Inflammatory macrophage treated with lipopolysaccharide for 1 hour (primary cell): ENCODE results near the gene TPR.
"Not testable (repeated sequence)": the region's sequence is repeated elsewhere in the genome, so short reads cannot be mapped to it uniquely, and the experiment has no call there.

Source experiments
- DNase-seq, 2 donors: peaks; one replicate each; pipeline ENCODE4 v3.0.0-alpha.2; 2020 to 2022

The TPR gene

DNA sequence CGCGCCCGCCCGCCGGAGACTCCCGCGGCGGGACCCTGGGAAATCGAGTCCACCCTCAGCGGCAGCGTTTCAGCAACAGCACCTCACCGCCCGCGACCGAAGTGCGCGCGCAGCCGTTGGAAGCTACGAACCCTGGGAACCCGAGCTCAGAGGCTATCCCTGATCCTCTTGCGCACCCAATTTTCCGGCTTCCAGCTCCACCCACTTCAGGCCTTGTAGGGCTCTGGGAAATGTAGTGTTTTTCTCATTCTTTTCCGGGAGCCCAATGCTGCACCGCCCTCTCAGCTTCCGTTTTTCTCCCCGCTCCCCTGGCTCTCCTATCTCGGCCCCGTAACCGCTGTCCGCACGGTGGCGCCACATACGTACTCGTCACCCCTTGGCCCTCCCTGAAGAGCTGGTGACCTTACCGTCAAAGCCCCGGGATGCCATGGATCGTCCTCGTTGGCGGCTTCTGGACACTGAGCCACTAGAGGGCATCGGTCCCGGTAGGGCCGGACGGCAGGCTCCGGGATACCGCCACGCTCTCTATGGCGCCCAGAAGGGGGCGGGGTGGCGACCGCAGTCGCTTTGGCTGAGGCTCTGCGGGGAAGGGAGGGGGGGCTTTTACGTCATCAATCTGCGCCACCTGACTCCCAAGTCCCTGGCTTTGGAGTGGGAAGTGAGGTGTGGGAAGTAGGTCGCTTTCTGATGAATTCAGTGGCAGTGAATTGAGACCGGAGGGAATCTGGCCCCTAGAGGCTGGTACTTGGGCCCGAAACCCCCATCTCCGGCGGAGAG, at the start of gene TPR, which contains the start of gene ODR4:
TPR (minus strand) TSS at position 102 of the 777 bp plus-strand sequence. CDS start 225 bp downstream, outside the sequence.
ODR4 (plus strand) TSS at position 687 of the 777 bp plus-strand sequence. CDS start 3,948 bp downstream, outside the sequence.
- peak; percentile 98 to 100 for DNase-seq

DNA sequence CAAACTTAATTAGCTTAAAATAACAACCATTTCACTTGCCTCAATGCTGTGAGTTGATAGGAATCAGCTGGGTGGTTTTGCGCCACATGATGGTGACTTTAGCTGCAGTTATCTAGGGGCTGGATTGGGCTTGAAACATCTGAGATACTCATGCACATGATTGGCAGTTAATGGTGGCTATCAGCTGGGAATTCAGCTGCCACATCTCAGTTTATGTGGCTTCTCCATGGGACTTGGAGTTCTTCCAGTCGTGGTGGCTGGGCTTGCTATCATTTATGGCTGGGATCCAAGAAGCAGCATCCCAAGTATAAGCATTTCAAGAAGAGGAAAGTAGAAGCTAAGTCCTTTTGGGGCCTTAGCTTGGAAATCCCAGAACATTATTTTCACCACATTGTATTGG, 49.5 kb upstream of the TPR start:
- DNase-seq = no peak

DNA sequence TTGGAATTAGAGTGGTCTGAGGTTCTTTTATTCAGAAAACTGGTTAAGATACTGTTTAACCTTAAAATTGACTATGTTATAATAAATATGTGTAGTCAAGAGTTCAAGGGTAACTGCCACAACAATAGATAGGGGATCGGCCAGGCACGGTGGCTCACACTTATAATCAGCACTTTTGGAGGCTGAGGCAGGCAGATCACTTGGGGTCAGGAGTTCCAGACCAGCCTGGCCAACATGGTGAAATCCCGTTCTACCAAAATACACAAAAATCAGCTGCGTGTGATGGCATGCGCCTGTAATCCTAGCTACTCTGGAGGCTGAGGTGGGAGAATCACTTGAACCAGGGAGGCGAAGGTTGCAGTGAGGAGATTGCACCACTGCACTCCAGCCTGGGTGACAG, 46.4 kb upstream of the TPR start:
- no peak for DNase-seq

DNA sequence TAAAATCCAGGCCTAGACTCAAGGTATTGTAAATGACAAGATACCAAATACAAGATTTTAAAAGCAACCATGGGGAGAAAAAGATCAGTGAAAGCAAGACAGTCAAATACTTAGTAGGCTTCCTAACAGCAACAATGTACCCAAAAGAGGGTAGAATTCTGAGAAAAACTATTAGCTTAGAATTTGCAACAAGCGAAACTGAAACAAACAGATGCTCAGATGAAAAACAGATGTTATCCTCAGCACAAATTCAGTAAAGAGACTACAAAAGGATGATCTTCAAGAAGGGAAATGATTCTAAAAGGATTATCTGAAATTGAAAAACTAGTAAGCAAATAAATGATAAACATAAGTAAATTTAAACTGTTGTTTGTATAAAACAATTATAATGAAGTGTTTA, 45.9 kb upstream of the TPR start:
- DNase-seq = no peak

DNA sequence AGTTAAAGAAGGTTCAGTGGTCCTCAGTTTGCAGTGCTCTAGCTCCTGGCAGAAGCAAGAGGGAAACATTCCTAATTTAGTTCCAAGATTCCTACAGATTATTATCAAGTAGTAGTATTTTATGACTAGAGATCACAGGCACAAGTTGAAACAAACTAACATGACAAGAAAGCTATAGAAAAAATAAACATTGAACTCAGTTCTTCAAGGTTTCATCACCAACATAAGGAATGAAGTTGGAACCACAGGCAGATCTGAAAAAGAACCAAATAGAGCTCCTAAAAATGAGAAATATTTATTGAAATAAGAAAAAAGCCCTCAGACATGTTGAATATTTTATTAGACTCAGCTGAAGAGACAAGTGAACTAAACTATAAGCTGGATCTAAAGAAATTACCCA, 45.3 kb upstream of the TPR start:
- no peak for DNase-seq

DNA sequence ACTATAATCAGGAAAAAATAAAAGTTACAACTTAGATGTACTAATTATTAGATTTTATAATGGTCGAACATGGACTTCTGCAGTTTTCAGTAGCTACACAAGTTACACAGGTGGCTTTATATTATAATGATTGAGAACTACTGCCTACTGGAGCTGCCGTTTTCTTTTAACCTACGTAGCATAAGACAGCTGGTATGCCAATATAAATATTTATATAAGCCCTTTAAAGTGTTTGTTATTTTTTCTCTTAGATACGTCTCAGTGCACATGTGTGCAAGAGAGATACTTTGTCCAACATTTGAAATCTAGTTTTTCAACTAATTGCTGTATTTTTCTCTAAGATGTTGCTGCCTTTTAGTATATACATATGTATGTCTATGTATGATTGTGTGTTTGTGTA, 43.5 kb upstream of the TPR start:
- DNase-seq = no peak

DNA sequence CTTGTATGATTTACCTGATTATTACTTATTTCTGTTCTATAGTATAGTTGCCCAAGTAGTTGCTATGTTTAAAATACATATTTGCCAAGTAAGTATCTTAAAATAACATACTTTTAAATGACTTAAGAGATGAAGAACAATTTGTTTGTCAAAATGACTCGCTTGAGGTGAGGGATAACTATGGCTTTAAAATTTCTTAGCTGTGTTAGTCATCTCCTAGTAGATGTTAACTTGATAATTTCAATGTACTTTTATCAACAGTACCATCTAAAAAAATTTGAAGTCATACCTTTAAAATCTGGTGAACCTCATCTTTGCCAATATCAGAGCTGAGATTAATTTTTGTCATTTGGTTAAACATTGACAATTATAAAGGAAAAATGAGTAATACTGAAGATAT, 38.3 kb upstream of the TPR start:
- no peak for DNase-seq

DNA sequence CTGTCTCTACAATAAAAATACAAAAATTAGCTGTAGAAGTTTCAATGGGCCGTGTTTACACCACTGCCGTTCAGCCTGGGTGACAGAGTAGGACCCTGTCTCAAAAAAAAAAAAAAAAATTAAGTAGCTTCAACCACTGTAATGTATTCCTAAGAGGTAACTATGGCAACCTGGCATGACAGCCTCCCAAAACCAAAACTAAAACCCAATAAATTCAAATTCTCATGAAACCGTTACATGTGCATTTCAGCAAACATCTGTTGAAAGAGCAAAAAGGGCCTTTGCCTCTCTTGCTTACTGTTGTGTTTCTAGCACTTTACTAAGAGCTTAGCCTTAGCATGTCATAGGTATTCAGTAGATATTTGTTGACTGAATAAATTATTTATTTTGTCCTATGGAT, 34.0 kb upstream of the TPR start:
- no peak for DNase-seq

DNA sequence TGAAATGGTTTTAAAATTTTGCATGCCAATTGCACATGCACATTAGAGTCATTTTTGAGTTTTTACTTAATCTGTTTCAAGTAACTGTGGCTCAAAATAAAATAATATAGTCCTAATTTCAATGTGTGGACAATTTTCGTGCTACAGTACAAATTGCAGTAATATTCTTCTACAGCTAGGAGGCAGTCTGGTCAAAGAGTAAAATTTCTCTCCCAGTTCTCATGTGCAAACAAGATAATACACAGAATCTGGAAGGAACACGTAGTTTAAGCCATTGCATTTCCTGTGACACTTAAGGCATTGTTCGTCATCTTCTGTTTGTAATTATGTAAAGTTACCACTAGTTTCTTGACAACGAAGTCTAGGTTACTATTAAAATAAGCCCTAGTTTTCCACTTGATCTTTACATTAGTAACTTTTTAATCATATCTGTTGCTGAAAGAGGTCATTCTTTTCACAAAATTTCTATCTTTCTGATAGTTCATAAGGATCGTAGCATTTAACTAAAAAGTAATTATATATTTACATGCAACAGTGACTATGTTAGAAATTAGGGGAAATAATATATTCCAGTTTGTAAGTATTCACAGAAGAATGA, 29.5 kb upstream of the TPR start:
- peak; percentile 50 to 75 for DNase-seq

DNA sequence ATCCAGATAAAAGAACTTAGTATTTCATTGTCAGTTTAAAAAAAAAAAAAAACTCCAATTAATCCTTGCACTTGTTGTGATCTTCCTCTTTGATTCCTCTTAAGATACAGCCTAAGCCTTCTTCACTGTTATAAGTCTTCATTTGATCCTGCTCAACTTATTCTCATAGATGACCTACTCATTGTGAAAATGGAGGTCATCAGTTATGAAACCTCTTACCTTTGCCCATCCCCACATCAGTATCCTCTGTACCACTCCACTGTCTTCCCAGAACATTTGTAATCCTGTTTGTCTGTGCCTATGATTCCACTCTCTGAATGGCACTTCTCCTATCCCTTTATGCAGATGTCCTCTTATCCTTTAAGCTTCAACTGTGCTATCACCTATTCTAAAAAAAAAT, 28.6 kb upstream of the TPR start:
- DNase-seq = no peak

DNA sequence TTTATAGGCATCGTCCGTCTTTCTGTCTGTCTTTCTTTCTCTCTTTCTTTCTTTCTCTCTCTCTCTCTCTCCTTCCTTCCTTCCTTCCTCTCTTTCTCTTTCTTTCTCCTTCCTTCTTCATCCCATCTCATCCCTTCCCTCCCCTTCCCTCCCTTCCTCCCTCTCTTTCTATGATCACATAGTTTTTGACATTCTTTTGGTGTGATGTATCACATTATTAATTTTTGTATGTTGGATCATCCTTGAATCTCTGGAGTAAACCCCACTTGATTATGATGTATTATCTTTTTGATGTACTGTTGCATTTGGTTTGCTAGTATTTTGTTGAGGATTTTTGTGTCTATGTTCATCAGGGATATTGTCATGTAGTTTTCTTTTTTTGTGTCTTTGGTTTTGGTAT, 26.4 kb upstream of the TPR start:
- not testable (repeated sequence) for DNase-seq

DNA sequence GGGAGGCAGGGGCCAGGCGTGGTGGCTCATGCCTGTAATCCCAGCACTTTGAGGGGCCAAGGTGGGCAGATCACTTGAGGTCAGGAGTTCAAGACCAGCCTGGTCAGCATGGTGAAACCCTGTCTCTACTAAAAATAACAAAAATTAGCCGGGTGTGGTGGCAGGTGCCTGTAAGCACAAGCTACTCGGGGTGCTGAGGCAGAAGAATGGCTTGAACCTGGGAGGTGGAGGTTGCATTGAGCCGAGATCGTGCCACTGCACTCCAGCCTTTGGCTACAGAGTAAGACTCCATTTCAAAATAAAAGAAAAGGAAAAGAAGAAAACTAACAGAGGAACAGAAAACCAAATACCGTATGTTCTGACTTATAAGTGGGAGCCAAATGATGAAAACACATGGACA, 17.7 kb upstream of the TPR start:
- not testable (repeated sequence) for DNase-seq

DNA sequence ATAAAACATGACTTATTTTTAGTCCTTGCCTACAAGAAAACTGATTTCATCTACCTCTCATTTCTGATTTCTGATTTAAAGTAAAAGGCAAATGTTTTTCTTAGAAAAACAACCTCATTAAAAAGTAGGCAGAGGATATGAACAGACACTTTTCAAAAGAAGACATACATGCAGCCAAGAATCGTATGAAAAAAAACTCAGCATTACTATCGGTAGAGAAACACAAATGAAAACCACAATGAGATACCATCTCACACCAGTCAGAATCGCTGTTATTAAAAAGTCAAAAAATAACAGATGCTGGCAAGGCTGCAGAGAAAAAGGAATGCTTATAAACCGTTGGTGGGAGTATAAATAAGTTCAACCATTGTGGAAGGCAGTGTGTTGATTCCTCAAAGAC, 16.8 kb upstream of the TPR start:
- DNase-seq = no peak

DNA sequence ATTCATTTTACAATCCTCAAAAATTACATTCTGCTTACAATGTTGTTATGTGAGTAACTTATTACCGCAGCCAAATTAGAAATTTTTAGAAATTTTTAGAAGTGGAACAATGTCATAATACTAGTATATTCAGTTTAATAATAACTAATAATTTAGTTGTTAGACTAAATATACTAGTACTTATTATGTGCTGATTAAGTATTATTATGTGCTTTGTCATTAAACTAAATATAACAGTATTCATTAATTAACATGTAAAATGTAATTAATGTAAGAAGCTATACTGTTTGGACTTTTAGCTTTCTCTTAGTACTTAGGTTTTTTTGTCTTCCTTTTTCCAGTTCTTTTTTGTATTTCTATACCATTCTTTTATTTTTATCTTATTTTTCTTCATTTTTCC, 15.9 kb upstream of the TPR start:
- no peak for DNase-seq

DNA sequence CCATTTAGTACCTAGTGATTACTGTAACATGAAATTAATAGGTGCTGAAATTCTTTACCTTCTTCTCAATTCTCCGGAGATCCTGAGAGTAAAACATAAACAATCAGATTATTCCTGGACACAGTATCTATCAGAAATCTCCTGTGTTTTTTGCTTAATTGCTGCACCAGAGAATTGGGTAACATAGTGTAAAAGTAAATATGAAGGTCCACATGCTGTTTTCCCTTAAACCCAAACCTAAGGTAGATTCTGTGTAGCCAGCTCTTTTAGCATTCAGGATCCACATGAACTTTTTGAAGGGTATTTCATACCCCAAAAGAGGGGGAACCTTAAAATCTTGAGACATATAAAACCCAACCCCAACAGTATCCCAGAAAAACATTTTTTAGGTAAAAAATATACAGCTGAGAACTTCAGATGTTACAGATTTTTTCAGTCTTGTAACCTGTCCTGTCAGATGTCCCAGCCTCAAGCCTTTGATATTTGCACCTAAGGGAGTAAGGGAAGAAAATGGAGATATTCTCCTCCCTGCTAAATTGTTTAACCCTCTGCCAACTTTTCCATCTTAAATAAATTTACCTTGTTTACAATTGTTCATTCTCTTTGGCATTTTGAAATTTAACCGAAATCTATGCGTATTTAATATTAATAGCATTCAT, 11.8 kb upstream of the TPR start:
- no peak for DNase-seq

DNA sequence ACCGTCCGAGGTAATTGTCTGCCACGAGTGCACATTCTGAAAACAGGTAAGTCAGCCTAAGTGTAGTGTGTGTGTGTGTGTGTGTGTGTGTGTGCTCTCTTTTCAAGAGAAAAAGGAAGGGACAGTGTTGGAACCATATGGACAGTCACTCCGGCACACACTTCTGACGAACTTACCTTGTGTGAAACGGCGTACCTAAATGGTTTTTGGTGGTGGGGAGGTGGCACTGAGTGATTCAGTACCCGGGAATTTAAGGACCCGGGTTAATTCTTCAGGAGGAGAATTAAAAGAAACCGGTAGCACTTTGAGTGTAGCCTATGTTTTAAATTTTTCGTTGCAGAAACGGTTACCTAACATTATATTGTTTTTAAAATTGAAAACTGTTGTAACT, 871 bp upstream of the TPR start:
- peak in 1 of 2 donors; percentile 2 for DNase-seq

DNA sequence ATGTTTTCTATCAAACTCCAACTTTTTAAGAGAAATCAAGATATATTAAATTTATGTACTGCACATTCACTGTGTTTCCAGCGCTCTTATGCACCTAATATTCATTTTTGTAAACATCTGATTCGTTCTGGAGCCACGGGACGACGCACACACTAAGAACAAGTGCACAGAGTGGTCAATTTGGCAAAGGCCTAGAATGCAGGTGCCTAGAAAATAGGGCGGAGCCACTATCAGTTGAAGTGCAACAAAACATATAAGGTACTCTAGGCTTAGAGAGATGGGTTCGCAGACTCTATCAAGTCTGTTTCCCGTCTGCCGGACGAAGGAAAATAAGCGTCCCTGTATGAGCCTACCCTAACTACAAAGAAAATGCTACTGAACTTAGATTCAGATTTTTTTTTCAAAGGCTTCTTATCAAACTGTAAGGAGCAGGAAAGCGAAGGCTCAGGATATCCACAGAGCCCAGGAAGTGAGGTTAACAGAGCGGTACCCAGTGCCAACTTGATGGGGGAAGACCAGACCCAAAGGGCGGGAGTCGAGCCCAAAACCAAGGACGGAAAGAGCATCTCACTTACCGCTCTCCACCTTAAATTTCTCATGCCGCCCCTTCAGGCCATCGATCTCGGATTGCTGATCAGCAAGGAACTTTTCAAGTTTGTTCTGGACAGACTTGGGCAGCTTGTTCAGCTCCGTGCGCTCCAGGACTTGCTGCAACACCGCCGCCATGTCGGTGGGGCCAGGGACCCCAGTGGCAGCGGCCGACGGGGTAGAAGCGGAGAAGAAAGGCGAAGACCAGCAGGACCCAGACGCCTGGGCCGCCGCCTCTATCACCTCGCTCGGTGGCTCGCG, 526 bp downstream of the TPR start:
- peak; percentile 9 to 18 for DNase-seq

DNA sequence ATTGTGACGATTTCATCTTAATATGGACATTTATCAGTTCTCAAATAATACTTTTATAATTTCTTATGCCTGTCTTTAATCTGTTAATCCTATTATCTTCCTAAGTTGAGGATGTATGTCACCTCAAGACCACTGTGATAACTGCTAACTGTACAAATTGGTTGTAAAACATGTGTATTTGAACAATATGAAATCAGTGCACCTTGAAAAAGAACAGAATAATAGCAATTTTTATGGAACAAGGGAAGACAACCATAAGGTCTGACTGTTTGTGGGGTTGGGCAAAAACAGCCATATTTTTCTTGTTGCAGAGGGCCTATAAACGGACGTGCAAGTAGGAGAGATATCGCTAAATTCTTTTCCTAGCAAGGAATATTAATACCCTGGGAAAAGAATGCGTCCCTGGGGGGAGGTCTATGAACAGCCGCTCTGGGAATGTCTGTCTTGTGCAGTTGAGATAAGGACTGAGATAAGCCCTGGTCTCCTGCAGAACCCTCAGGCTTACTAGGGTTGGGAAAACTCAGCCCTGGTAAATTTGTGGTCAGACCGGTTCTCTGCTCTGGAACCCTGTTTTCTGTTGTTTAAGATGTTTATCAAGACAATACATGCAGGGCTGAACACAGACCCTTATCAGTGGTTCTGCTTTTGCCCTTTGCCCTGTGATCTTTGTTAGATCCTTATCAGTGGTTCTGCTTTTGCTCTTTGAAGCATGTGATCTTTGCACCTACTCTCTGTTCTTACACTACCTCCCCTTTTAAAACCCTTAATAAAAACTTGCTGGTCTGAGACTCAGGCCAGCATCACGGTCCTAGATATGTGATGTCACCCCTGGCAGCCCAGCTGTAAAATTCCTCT, 27.0 kb downstream of the TPR start:
- DNase-seq = not testable (repeated sequence)

DNA sequence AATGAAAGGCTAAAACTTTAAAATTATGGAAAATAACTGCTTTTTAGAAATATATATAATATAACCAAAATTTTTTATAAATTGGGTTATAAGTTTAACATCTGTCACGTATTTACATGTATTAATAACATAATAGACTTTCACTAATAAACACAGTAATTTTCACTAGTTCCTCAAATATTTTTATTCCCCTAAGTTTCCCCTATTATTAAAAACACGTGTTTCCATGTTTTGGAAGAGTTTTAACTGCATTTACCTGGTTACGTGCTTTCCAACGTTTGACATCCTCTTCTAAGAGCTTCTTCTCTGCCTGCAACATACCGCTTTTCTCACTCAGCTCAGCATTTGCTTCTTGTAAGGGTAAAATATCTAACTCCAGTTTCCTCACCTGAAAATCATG, 34.3 kb downstream of the TPR start:
- DNase-seq = no peak

DNA sequence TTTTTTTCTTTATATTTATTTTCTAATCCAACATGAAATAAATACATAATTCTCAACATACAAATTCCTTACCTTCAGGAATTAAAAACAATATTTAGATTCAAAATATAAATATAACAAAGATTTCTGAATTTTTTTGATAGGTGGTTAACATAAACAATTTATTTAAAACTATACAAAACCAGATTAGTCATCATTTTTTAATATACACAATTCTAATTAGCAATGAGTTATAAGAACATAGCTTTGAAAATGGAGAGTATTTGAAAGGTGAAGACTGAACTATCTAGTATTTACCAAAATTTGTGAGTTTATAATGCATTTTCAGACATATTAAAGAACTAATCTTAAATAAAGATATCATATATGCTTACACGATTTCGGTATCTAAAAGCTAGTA, 37.5 kb downstream of the TPR start:
- no peak for DNase-seq

DNA sequence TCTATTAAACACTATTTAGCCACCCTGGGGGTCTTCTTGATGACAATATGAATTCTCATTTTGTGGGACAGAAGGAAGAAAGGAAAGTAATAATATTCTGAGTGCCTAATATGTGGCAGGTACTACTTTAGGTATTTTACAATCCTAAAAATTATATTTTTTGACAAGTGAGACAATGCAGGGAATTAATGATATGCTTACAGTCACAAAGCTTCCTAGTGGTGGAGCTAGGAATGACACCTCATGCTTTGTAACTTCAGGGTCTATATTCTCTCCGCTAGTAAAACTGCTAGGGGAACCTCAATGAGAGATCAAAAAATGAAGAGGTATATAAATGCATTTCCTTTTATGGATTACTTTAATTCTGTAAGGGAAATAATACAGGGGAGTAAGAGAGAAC, 44.3 kb downstream of the TPR start:
- peak in 1 of 2 donors; percentile 7 for DNase-seq

DNA sequence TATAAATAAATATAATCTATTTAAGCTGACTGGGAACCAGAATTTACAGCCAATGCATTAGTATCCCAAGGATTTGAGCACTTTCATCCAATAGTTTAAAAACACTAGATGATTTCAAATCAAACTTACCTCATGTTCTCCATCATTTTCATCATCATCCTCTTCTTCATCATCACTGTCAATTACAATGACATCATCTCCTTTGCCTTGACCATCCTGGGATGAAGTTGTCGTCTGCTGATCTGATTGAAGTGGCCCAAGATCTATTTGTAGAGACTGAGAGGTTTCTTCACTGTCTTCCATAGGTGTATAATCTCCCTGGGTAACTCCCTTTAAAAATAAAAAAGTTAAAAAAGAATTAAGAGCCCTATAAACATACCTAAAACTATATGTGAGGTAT, 47.7 kb downstream of the TPR start:
- DNase-seq = no peak
